ENCODE measurements around the gene PIK3C2A. TPM values are rescaled to one million over a fixed set of nuclear protein-coding genes. Genes with fewer than 3 reads are reported as not detected.
A peak's percentile ranks its signal among the peaks of the same experiment; 100 is the strongest.

Gene PIK3C2A
- total RNA-seq, 1 donor, result 73.1 TPM

GRCh38 chr11:17173332-17173731 lies 34.5 kb downstream of the PIK3C2A start:
- H4K20me1 ChIP-seq (ENCODE audit: insufficient read depth, low read length), result peaks cover 2% of the 10 kb centered on the region
- TF ChIP-seq CTCF (IDR thresholded peaks at IDR 0.05; ENCODE audit: extremely low read depth, low read depth, low read length), result no peak
- DNase-seq (ENCODE audit: insufficient read length, low spot score, missing footprints), result no peak
- no peak overlapping the region for H3K4me2 ChIP-seq (ENCODE audit: insufficient read depth, low read length)
- peaks cover 14% of the 10 kb centered on the region for H3K4me1 ChIP-seq (ENCODE audit: insufficient read depth, low read length)
- H3K79me2 ChIP-seq (ENCODE audit: insufficient read depth, low read length), result peaks cover 66% of the 10 kb centered on the region
- peaks cover 11% of the 10 kb centered on the region for H3K36me3 ChIP-seq (ENCODE audit: insufficient read depth, low read length)
- no peak overlapping the region for H3K27ac ChIP-seq (ENCODE audit: low read depth, low read length)
- no peaks in the 10 kb centered on the region for H3K27me3 ChIP-seq (ENCODE audit: insufficient read depth, low read length)
- no peak overlapping the region for H2AFZ ChIP-seq (ENCODE audit: low read length)
- no peaks in the 10 kb centered on the region for H3K9me3 ChIP-seq (ENCODE audit: low read depth, low read length)
- no peak overlapping the region for H3K4me3 ChIP-seq (ENCODE audit: insufficient read depth, low read length)

- H3K4me1 ChIP-seq (ENCODE audit: insufficient read depth, low read length), result peaks cover 14% of the 10 kb centered on the region
- no peaks in the 10 kb centered on the region for H3K27me3 ChIP-seq (ENCODE audit: insufficient read depth, low read length)
- DNase-seq (ENCODE audit: insufficient read length, low spot score, missing footprints), result no peak
- no peak overlapping the region for H3K4me3 ChIP-seq (ENCODE audit: insufficient read depth, low read length)
- peaks cover 11% of the 10 kb centered on the region for H3K36me3 ChIP-seq (ENCODE audit: insufficient read depth, low read length)
- no peak overlapping the region for H2AFZ ChIP-seq (ENCODE audit: low read length)
- no peak for TF ChIP-seq CTCF (IDR thresholded peaks at IDR 0.05; ENCODE audit: extremely low read depth, low read depth, low read length)
- peaks cover 64% of the 10 kb centered on the region for H3K79me2 ChIP-seq (ENCODE audit: insufficient read depth, low read length)
- H3K9me3 ChIP-seq (ENCODE audit: low read depth, low read length), result no peaks in the 10 kb centered on the region
- H4K20me1 ChIP-seq (ENCODE audit: insufficient read depth, low read length), result no peaks in the 10 kb centered on the region
- H3K4me2 ChIP-seq (ENCODE audit: insufficient read depth, low read length), result no peak overlapping the region
- H3K27ac ChIP-seq (ENCODE audit: low read depth, low read length), result peak overlapping the region; percentile 38
These were observed 35.9 kb downstream of the PIK3C2A start for GRCh38 chr11:17171916-17172315.

- Histone ChIP-seq H3K36me3 (ENCODE audit: insufficient read depth, low read length) (peaks cover 14% of the 10 kb centered on the region), H3K4me2 (ENCODE audit: insufficient read depth, low read length) (peak overlapping the region; percentile 24), H4K20me1 (ENCODE audit: insufficient read depth, low read length) (no peaks in the 10 kb centered on the region), H3K4me1 (ENCODE audit: insufficient read depth, low read length) (peaks cover 14% of the 10 kb centered on the region), H3K9me3 (ENCODE audit: low read depth, low read length) (no peaks in the 10 kb centered on the region), H3K27me3 (ENCODE audit: insufficient read depth, low read length) (no peaks in the 10 kb centered on the region), H3K4me3 (ENCODE audit: insufficient read depth, low read length) (no peak overlapping the region), H2AFZ (ENCODE audit: low read length) (no peak overlapping the region), H3K27ac (ENCODE audit: low read depth, low read length) (peak overlapping the region; percentile 45), H3K79me2 (ENCODE audit: insufficient read depth, low read length) (peaks cover 64% of the 10 kb centered on the region)
- no peak for TF ChIP-seq CTCF (IDR thresholded peaks at IDR 0.05; ENCODE audit: extremely low read depth, low read depth, low read length)
- DNase-seq (ENCODE audit: insufficient read length, low spot score, missing footprints), result no peak
These were observed 36.4 kb downstream of the PIK3C2A start for GRCh38 chr11:17171343-17171742.

- H3K27me3 ChIP-seq (ENCODE audit: insufficient read depth, low read length), result no peaks in the 10 kb centered on the region
- no peak overlapping the region for H3K4me2 ChIP-seq (ENCODE audit: insufficient read depth, low read length)
- peaks cover 14% of the 10 kb centered on the region for H3K36me3 ChIP-seq (ENCODE audit: insufficient read depth, low read length)
- DNase-seq (ENCODE audit: insufficient read length, low spot score, missing footprints), result no peak
- H3K4me3 ChIP-seq (ENCODE audit: insufficient read depth, low read length), result no peak overlapping the region
- H3K79me2 ChIP-seq (ENCODE audit: insufficient read depth, low read length), result peaks cover 60% of the 10 kb centered on the region
- H3K4me1 ChIP-seq (ENCODE audit: insufficient read depth, low read length), result peaks cover 19% of the 10 kb centered on the region
- H4K20me1 ChIP-seq (ENCODE audit: insufficient read depth, low read length), result peaks cover 5% of the 10 kb centered on the region
- H2AFZ ChIP-seq (ENCODE audit: low read length), result no peak overlapping the region
- no peak for TF ChIP-seq CTCF (IDR thresholded peaks at IDR 0.05; ENCODE audit: extremely low read depth, low read depth, low read length)
- H3K27ac ChIP-seq (ENCODE audit: low read depth, low read length), result no peak overlapping the region
- H3K9me3 ChIP-seq (ENCODE audit: low read depth, low read length), result no peaks in the 10 kb centered on the region
These were observed 37.9 kb downstream of the PIK3C2A start for GRCh38 chr11:17169876-17170275.

All from osteoblast (primary cell).